Tibial nerve (tissue), 4 donors: ENCODE data around the gene GPAM.

Experiments used
- CTCF ChIP-seq, 5 experiments: fragments of 200-600 bp in 3 of 5; fragments of 450-650 bp in 2 of 5; sonication (generic) in 3 of 5; IDR thresholded peaks; one replicate each; pipeline ENCODE4 v1.5.1; 2016 to 2019; ENCODE audit warnings: antibody characterized with exemption in 5 of 5, mild to moderate bottlenecking in 3 of 5, moderate library complexity in 2 of 5
- EP300 ChIP-seq, 2 donors: sonication (generic); formaldehyde crosslinking; IDR thresholded peaks; one replicate each; pipeline ENCODE4 v1.6.1; 2017; ENCODE audit warnings: antibody characterized with exemption in 2 of 2, mild to moderate bottlenecking in 1 of 2

- TF ChIP-seq EP300 (IDR thresholded peaks at IDR 0.05), result no peak
- TF ChIP-seq CTCF (IDR thresholded peaks at IDR 0.05), result no peak
Measured at GRCh38 chr10:112223725-112224124, 40.2 kb upstream of the GPAM start.
